ENCODE results near the gene ARHGAP18. TPM values are rescaled to one million over a fixed set of nuclear protein-coding genes. Genes with fewer than 3 reads are reported as not detected.

ARHGAP18 gene
- total RNA-seq, 2 donors from 2014 or later: 7.1 to 11.2 TPM

DNA sequence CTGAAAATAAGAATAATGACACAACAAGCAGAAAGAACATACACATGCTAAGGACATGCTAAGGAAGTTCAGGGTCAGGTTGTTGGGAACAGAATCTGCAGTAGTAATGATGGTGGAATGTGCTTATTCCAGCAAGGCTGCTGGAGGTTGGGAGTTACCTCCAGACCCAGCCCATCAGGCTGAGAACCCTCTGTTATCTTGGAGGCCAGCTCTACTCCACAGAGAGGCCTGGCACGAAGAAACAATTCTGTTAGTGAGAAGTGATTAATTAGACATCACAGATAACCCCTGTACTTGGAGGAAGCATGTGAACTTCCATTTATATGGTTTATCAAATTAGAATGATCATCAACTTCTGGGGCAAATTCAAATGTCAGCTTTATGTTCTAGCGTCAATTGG is 22.1 kb upstream of the ARHGAP18 start:
- no peaks in the 10 kb centered on the region for H3K27me3 ChIP-seq
- TF ChIP-seq, protein P1, sequence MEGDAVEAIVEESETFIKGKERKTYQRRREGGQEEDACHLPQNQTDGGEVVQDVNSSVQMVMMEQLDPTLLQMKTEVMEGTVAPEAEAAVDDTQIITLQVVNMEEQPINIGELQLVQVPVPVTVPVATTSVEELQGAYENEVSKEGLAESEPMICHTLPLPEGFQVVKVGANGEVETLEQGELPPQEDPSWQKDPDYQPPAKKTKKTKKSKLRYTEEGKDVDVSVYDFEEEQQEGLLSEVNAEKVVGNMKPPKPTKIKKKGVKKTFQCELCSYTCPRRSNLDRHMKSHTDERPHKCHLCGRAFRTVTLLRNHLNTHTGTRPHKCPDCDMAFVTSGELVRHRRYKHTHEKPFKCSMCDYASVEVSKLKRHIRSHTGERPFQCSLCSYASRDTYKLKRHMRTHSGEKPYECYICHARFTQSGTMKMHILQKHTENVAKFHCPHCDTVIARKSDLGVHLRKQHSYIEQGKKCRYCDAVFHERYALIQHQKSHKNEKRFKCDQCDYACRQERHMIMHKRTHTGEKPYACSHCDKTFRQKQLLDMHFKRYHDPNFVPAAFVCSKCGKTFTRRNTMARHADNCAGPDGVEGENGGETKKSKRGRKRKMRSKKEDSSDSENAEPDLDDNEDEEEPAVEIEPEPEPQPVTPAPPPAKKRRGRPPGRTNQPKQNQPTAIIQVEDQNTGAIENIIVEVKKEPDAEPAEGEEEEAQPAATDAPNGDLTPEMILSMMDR (IDR thresholded peaks at IDR 0.05): no peak
- no peak for DNase-seq (ENCODE audit: low spot score)
- H3K4me3 ChIP-seq: no peak overlapping the region
- H3K4me1 ChIP-seq: peaks cover 0 to 3% of the 10 kb centered on the region in 2 donors
- H3K27ac ChIP-seq: no peak overlapping the region
- H3K36me3 ChIP-seq: no peaks in the 10 kb centered on the region
- H3K9me3 ChIP-seq: no peaks in the 10 kb centered on the region

DNA sequence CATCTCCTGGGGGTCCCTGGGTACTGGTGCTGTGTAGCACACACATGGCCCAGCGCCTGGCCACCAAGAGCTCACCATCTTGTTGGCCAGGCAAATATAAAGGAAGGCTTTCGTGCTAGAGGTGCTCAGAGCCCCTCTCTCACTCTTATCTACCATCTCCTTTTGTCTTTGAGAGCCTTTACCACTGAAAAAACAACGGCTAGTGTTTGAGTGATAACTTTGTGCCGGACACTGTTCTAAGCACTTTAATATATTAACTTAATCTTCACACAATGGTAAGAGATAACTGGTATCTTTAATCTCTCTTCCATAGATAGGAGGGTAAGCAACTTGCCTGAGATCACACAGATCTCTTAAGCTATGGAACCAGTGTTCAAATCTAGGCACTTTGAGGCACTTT is 21.5 kb upstream of the ARHGAP18 start:
- Histone ChIP-seq H3K27ac (no peak overlapping the region), H3K36me3 (no peaks in the 10 kb centered on the region), H3K9me3 (no peaks in the 10 kb centered on the region), H3K4me1 (peaks cover 0 to 6% of the 10 kb centered on the region in 2 donors), H3K27me3 (no peaks in the 10 kb centered on the region), H3K4me3 (no peak overlapping the region)
- DNase-seq (ENCODE audit: low spot score): no peak
- TF ChIP-seq, protein P1 (IDR thresholded peaks at IDR 0.05): no peak

DNA sequence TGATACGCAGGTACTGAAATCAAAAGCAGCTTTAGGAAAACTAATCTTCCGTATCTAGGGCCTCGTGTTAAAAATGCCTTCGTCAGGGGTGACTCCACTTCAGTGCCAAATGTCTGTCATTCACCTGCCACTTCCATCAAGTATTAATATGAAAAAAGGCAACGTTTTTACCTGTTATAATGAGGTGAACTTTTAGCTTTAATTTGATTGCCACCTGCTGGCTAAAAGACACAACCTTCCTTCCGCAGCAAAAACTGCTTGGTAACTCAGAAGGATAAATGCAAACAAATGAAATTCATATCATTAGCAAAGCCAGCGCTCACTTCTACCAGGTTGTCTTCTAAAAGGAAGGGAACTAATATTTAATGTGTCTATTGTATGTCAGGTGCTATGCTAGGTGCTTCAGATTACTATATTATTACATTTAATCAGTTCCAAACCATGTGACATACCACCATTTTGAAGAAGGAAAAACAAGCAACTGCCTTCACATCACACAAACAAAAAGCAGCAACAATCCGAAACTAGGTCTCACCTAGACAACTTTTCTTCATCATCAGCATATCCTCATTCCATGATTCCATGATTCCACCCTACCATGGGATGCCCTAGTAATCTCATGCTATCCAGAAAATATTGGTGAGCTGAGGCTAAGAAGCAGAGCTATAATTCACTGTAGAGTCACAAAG is 20.6 kb upstream of the ARHGAP18 start:
- no peaks in the 10 kb centered on the region for H3K36me3 ChIP-seq
- H3K4me1 ChIP-seq: peaks cover 0 to 6% of the 10 kb centered on the region in 2 donors
- DNase-seq (ENCODE audit: low spot score): no peak
- H3K27me3 ChIP-seq: no peaks in the 10 kb centered on the region
- no peak overlapping the region for H3K27ac ChIP-seq
- TF ChIP-seq, protein P1 (IDR thresholded peaks at IDR 0.05): peak; percentile 24 to 71
- H3K4me3 ChIP-seq: no peak overlapping the region
- no peaks in the 10 kb centered on the region for H3K9me3 ChIP-seq

DNA sequence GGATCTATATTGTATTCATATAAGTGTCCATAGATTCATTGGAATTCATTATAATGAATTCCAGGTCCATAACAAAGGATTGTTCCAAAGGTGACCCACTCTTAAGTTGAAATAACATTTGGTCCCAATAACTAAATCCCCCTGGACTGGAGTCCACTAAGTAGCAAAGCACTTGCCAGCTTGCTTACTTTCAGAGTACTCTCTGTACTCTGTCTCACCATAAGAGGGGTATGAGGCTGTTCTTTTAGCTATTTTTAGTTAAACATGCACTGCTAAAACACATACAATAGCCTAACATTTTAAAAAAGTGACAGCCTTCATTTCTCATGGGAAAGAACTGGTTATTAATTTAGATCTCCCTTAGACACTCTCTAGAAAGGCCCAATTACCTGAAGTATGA is 16.7 kb upstream of the ARHGAP18 start:
- TF ChIP-seq, protein P1 (IDR thresholded peaks at IDR 0.05): no peak
- Histone ChIP-seq H3K27me3 (no peaks in the 10 kb centered on the region), H3K36me3 (no peaks in the 10 kb centered on the region), H3K4me1 (peaks cover 0 to 6% of the 10 kb centered on the region in 2 donors), H3K9me3 (no peaks in the 10 kb centered on the region), H3K27ac (no peak overlapping the region), H3K4me3 (no peak overlapping the region)
- DNase-seq (ENCODE audit: low spot score): no peak

DNA sequence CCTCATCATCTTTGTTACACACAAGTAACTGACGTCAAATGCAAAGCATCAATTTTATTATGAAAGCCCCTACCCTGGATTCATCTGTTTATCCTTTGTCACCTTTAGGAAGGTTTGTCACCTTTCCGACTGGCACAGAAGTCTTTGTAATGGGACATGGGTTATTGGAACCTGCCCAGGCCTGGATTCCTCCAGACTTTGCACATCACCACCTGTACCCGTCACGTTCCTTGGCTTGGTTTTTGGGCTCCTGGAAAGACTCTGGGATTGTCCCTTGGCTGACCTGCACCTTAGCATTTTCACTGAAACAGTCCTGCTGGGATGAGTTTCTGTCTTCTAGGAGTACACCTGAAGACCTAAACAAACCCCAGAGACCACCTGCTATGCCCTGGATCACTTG is 15.4 kb upstream of the ARHGAP18 start:
- H3K36me3 ChIP-seq: no peaks in the 10 kb centered on the region
- no peaks in the 10 kb centered on the region for H3K9me3 ChIP-seq
- no peak overlapping the region for H3K4me3 ChIP-seq
- H3K4me1 ChIP-seq: peaks cover 0 to 6% of the 10 kb centered on the region in 2 donors
- no peaks in the 10 kb centered on the region for H3K27me3 ChIP-seq
- no peak for DNase-seq (ENCODE audit: low spot score)
- TF ChIP-seq, protein P1 (IDR thresholded peaks at IDR 0.05): no peak
- no peak overlapping the region for H3K27ac ChIP-seq

DNA sequence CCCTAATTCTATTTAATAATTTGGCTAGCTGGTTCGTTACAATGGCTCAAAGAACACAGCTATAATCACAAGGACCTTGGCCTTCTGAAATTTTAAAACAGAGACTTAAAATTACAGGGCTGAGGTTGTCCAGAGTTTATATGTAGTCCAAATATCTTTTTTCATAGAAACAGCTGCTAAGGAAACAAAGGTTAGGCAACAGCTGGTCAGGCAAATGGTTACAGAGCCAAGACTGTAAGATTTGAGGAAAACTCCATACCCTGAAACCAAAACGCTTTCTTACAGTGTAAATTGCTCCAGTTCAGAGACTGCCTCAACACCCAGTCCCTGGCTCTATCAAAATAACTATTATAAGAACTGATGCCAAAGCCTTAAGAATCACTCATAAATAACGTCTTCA is 9.7 kb upstream of the ARHGAP18 start:
- TF ChIP-seq, protein P1 (IDR thresholded peaks at IDR 0.05): no peak
- no peaks in the 10 kb centered on the region for H3K27me3 ChIP-seq
- H3K27ac ChIP-seq: no peak overlapping the region
- H3K4me3 ChIP-seq: no peak overlapping the region
- H3K9me3 ChIP-seq: no peaks in the 10 kb centered on the region
- H3K36me3 ChIP-seq: no peaks in the 10 kb centered on the region
- no peak for DNase-seq (ENCODE audit: low spot score)
- H3K4me1 ChIP-seq: peaks cover 0 to 10% of the 10 kb centered on the region in 2 donors

Data from right atrium auricular region (tissue), 2 donors.